Keratinocyte (primary cell): ENCODE measurements around the gene BTBD16. TPM values are rescaled to one million over a fixed set of nuclear protein-coding genes. Genes with fewer than 3 reads are reported as not detected.

Experiments used
- DNase-seq: peaks from one replicate; pipeline ENCODE4 v3.0.0-alpha.2; 2011; ENCODE audit warnings: low read depth, missing footprints, low spot score
- FAIRE-seq: peaks from 2 replicates; lab custom pipeline; 2011; peaks lifted over from hg19 to GRCh38; lab: Jason Lieb, UNC
- H2AFZ ChIP-seq: 2 replicates; pipeline ENCODE4 v1.6.0; 2012; ENCODE audit warnings: low read length, control low read depth, inconsistent platforms; ENCODE audit not compliant: control insufficient read depth
- H3K27ac ChIP-seq: 2 replicates; pipeline ENCODE4 v1.5.1; 2011; ENCODE audit warnings: low read length; ENCODE audit not compliant: control insufficient read depth, insufficient read depth
- H3K27me3 ChIP-seq: 3 replicates; pipeline ENCODE4 v1.6.0; 2011; ENCODE audit warnings: low read length; ENCODE audit not compliant: control insufficient read depth, insufficient read depth; ENCODE audit errors: extremely low read depth
- H3K36me3 ChIP-seq, 2 experiments: 2 replicates in 1 of 2; 3 replicates in 1 of 2; pipeline ENCODE4 v1.5.1; 2011; ENCODE audit warnings: low read length in 2 of 2, mild to moderate bottlenecking in 1 of 2; ENCODE audit not compliant: control insufficient read depth in 2 of 2, insufficient read depth in 2 of 2; ENCODE audit errors: extremely low read depth in 1 of 2
- H3K4me1 ChIP-seq: 3 replicates; pipeline ENCODE4 v1.5.1; 2011; ENCODE audit warnings: low read length; ENCODE audit not compliant: control insufficient read depth, insufficient read depth; ENCODE audit errors: extremely low read depth
- H3K4me2 ChIP-seq: 3 replicates; pipeline ENCODE4 v1.6.0; 2011; ENCODE audit warnings: low read depth, low read length; ENCODE audit not compliant: control insufficient read depth, insufficient read depth; ENCODE audit errors: extremely low read depth
- H3K4me3 ChIP-seq, 3 experiments: fragments of 200-600 bp in 1 of 3; sonication (generic) in 1 of 3; 2 replicates in 2 of 3; 3 replicates in 1 of 3; pipeline ENCODE4 v1.5.1; 2011 to 2016; ENCODE audit warnings: low read length in 3 of 3, mild to moderate bottlenecking in 3 of 3, control low read depth in 2 of 3, inconsistent platforms in 1 of 3, low read depth in 1 of 3, mixed read lengths in 1 of 3, mixed run types in 1 of 3, moderate library complexity in 1 of 3; ENCODE audit not compliant: control insufficient read depth in 2 of 3, insufficient read depth in 2 of 3; ENCODE audit errors: extremely low read depth in 1 of 3
- H3K79me2 ChIP-seq: 2 replicates; pipeline ENCODE4 v1.6.0; 2012; ENCODE audit warnings: low read length; ENCODE audit not compliant: control insufficient read depth, insufficient read depth
- H3K9ac ChIP-seq: 3 replicates; pipeline ENCODE4 v1.6.0; 2011; ENCODE audit warnings: low read length; ENCODE audit not compliant: control insufficient read depth, insufficient read depth; ENCODE audit errors: extremely low read depth
- H3K9me1 ChIP-seq: 3 replicates; pipeline ENCODE4 v1.6.0; 2011; ENCODE audit warnings: low read length; ENCODE audit not compliant: control insufficient read depth, insufficient read depth; ENCODE audit errors: extremely low read depth
- H3K9me3 ChIP-seq: 2 replicates; pipeline ENCODE4 v1.5.1; 2012; ENCODE audit warnings: low read depth, low read length; ENCODE audit not compliant: control insufficient read depth
- H4K20me1 ChIP-seq: 3 replicates; pipeline ENCODE4 v1.6.0; 2011; ENCODE audit warnings: low read length; ENCODE audit not compliant: control insufficient read depth, insufficient read depth; ENCODE audit errors: extremely low read depth
- CTCF ChIP-seq, 3 experiments: IDR thresholded peaks in 1 of 3; conservative IDR thresholded peaks in 1 of 3; optimal IDR thresholded peaks in 1 of 3; 2 replicates in 2 of 3; 3 replicates in 1 of 3; pipeline versions ENCODE3 to v1.5.1; 2011; ENCODE audit warnings: low read length in 3 of 3, mild to moderate bottlenecking in 3 of 3, moderate library complexity in 2 of 3, control low read depth in 1 of 3, inconsistent platforms in 1 of 3; ENCODE audit not compliant: insufficient read depth in 2 of 3; ENCODE audit errors: extremely low read depth in 1 of 3
- EZH2 ChIP-seq: IDR thresholded peaks from one replicate; pipeline ENCODE4 v1.6.1; 2012; ENCODE audit warnings: inconsistent platforms, mild to moderate bottlenecking, low read length, moderate library complexity
- dilution Hi-C: fragments of 300-500 bp; cut with MboI; formaldehyde crosslinking; loops from one replicate; pipeline ENCODE4 v1.7.0; 2020; ENCODE audit warnings: low sequenced_read_pairs; ENCODE audit not compliant: extremely low pct_ligation_motif_present
- polyA plus RNA-seq, 5 experiments: library from polyadenylated mRNA; depleted of rRNA in 3 of 5; stranded (reverse) in 3 of 5; stranded (forward) in 1 of 5; unstranded in 1 of 5; fragments of >200 nt; gene quantifications; 1 replicate in 1 of 5; 2 replicates in 3 of 5; 3 replicates in 1 of 5; pipeline versions ENCODE4 v1.2.1 to v1.2.3, GENCODE V29; 2011 to 2012; ENCODE audit warnings: missing spikeins in 2 of 5, low read depth in 1 of 5, low replicate concordance in 1 of 5

Gene BTBD16
- polyA plus RNA-seq, 1 donor (not counting 4 experiments of a cell fraction or from before 2014, with no cell fraction given) = 4.9 TPM

GRCh38 chr10:122338609-122339441 is 67.7 kb downstream of the BTBD16 start:
- dilution Hi-C loops = no loop called here
- H3K79me2 ChIP-seq = no peaks in the 10 kb centered on the region
- DNase-seq = no peak
- peaks cover 0 to 3% of the 10 kb centered on the region in 2 experiments for H3K36me3 ChIP-seq
- H3K9ac ChIP-seq = peak overlapping the region; percentile 51
- peaks cover 35% of the 10 kb centered on the region for H3K4me1 ChIP-seq
- peak overlapping the region; percentile 59 for H3K4me2 ChIP-seq
- peak overlapping the region in 1 of 3 experiments; percentile 24 for H3K4me3 ChIP-seq
- peak overlapping the region; percentile 88 for H2AFZ ChIP-seq
- peaks cover 3% of the 10 kb centered on the region for H3K9me1 ChIP-seq
- H4K20me1 ChIP-seq = no peaks in the 10 kb centered on the region
- peak overlapping the region; percentile 71 for H3K27ac ChIP-seq
- no peaks in the 10 kb centered on the region for H3K27me3 ChIP-seq
- peak; percentile 79 for FAIRE-seq
- no peaks in the 10 kb centered on the region for H3K9me3 ChIP-seq
- TF ChIP-seq CTCF (optimal IDR thresholded peaks at IDR 0.05 in 1 of 3, IDR thresholded peaks at IDR 0.05 in 1 of 3, conservative IDR thresholded peaks at IDR 0.05 in 1 of 3; ENCODE audit: extremely low read depth in 1 of 3, insufficient read depth in 2 of 3, low read length in 3 of 3) (no peak), EZH2 (no peak)

GRCh38 chr10:122341141-122341810 is 70.2 kb downstream of the BTBD16 start:
- TF ChIP-seq EZH2 (no peak), CTCF (optimal IDR thresholded peaks at IDR 0.05 in 1 of 3, IDR thresholded peaks at IDR 0.05 in 1 of 3, conservative IDR thresholded peaks at IDR 0.05 in 1 of 3; ENCODE audit: extremely low read depth in 1 of 3, insufficient read depth in 2 of 3, low read length in 3 of 3) (no peak)
- Histone ChIP-seq H3K9me3 (no peaks in the 10 kb centered on the region), H2AFZ (peak overlapping the region; percentile 27), H3K4me1 (peaks cover 35% of the 10 kb centered on the region), H3K27ac (no peak overlapping the region), H3K79me2 (no peaks in the 10 kb centered on the region), H3K9me1 (peaks cover 3% of the 10 kb centered on the region), H3K9ac (no peak overlapping the region), H3K4me2 (no peak overlapping the region), H3K4me3 (no peak overlapping the region), H4K20me1 (no peaks in the 10 kb centered on the region), H3K27me3 (no peaks in the 10 kb centered on the region), H3K36me3 (no peaks in the 10 kb centered on the region)
- FAIRE-seq (no peak), DNase-seq (no peak)
- dilution Hi-C loops = no loop called here
